ENCODE measurements around the gene XPR1. TPM values are rescaled to one million over a fixed set of nuclear protein-coding genes. Genes with fewer than 3 reads are reported as not detected.

XPR1 gene
- total RNA-seq, 4 donors from 2014 or later, result 13.4 to 22.1 (median 14.9) TPM

GRCh38 chr1:180734366-180734765, 102.5 kb downstream of the XPR1 start:
- no peak for TF ChIP-seq POLR2A (IDR thresholded peaks at IDR 0.05)
- TF ChIP-seq POLR2AphosphoS5 (IDR thresholded peaks at IDR 0.05), result no peak
- TF ChIP-seq CTCF (IDR thresholded peaks at IDR 0.05), result no peak
- TF ChIP-seq EP300 (IDR thresholded peaks at IDR 0.05), result no peak
- peaks cover 24% of the 10 kb centered on the region for H3K9me3 ChIP-seq
- H3K27ac ChIP-seq, result no peak overlapping the region
- H3K4me3 ChIP-seq, result no peak overlapping the region
- DNase-seq (ENCODE audit: low spot score in 2 of 2), result no peak
- H3K27me3 ChIP-seq, result no peaks in the 10 kb centered on the region
- no peaks in the 10 kb centered on the region for H3K4me1 ChIP-seq
- 94% methylated on average over 2 of the region's 2 CpGs for WGBS
- no peaks in the 10 kb centered on the region for H3K36me3 ChIP-seq

GRCh38 chr1:180742663-180743062, 110.8 kb downstream of the XPR1 start:
- Histone ChIP-seq H3K27me3 (no peaks in the 10 kb centered on the region), H3K4me1 (no peaks in the 10 kb centered on the region), H3K4me3 (no peak overlapping the region), H3K27ac (no peak overlapping the region), H3K9me3 (peaks cover 12% of the 10 kb centered on the region), H3K36me3 (no peaks in the 10 kb centered on the region)
- no peak for TF ChIP-seq EP300 (IDR thresholded peaks at IDR 0.05)
- TF ChIP-seq POLR2A (IDR thresholded peaks at IDR 0.05), result no peak
- TF ChIP-seq CTCF (IDR thresholded peaks at IDR 0.05), result no peak
- no peak for TF ChIP-seq POLR2AphosphoS5 (IDR thresholded peaks at IDR 0.05)
- no peak for DNase-seq (ENCODE audit: low spot score in 2 of 2)

- TF ChIP-seq EP300 (IDR thresholded peaks at IDR 0.05) (no peak), POLR2A (IDR thresholded peaks at IDR 0.05) (no peak), CTCF (IDR thresholded peaks at IDR 0.05) (no peak), POLR2AphosphoS5 (IDR thresholded peaks at IDR 0.05) (no peak)
Measured at GRCh38 chr1:180743868-180744267, 112.0 kb downstream of the XPR1 start.

GRCh38 chr1:180745098-180745497, 113.3 kb downstream of the XPR1 start:
- 96% methylated on average over 6 of the region's 6 CpGs for WGBS
- H3K27me3 ChIP-seq, result no peaks in the 10 kb centered on the region
- no peak overlapping the region for H3K4me3 ChIP-seq
- no peaks in the 10 kb centered on the region for H3K4me1 ChIP-seq
- no peak overlapping the region for H3K27ac ChIP-seq
- no peak for DNase-seq (ENCODE audit: low spot score in 2 of 2)
- peaks cover 12% of the 10 kb centered on the region for H3K9me3 ChIP-seq
- no peaks in the 10 kb centered on the region for H3K36me3 ChIP-seq
- TF ChIP-seq EP300 (IDR thresholded peaks at IDR 0.05) (no peak), POLR2AphosphoS5 (IDR thresholded peaks at IDR 0.05) (no peak), POLR2A (IDR thresholded peaks at IDR 0.05) (no peak), CTCF (IDR thresholded peaks at IDR 0.05) (no peak)

More at GRCh38 chr1:180743868-180744267, 112.0 kb downstream of the XPR1 start:
- Histone ChIP-seq H3K9me3 (peaks cover 12% of the 10 kb centered on the region), H3K4me3 (no peak overlapping the region), H3K27me3 (no peaks in the 10 kb centered on the region), H3K27ac (no peak overlapping the region), H3K4me1 (no peaks in the 10 kb centered on the region), H3K36me3 (no peaks in the 10 kb centered on the region)
- no peak for DNase-seq (ENCODE audit: low spot score in 2 of 2)

GRCh38 chr1:180751921-180752320, 120.1 kb downstream of the XPR1 start:
- H3K9me3 ChIP-seq, result no peaks in the 10 kb centered on the region
- no peaks in the 10 kb centered on the region for H3K4me1 ChIP-seq
- WGBS, result 72% methylated on average over 2 of the region's 2 CpGs
- no peaks in the 10 kb centered on the region for H3K27me3 ChIP-seq
- DNase-seq (ENCODE audit: low spot score in 2 of 2), result no peak
- no peak overlapping the region for H3K27ac ChIP-seq
- H3K36me3 ChIP-seq, result no peaks in the 10 kb centered on the region
- no peak for TF ChIP-seq CTCF (IDR thresholded peaks at IDR 0.05)
- TF ChIP-seq POLR2AphosphoS5 (IDR thresholded peaks at IDR 0.05), result no peak
- no peak overlapping the region for H3K4me3 ChIP-seq
